GM23338 (cell line): ENCODE results near the gene ADAM15. TPM values are rescaled to one million over a fixed set of nuclear protein-coding genes. Genes with fewer than 3 reads are reported as not detected.

Experiments used
- ATAC-seq: fragments of 200-7000 bp; cut with Tn5 transposase; 3 replicates; pipeline ENCODE4 v1.9.1; 2020
- DNase-seq: peaks from one replicate; pipeline ENCODE4 v3.0.0-alpha.2; 2015; ENCODE audit warnings: low spot score
- H2AFZ ChIP-seq: fragments of 200-600 bp; sonication (generic); 2 replicates; pipeline ENCODE4 v1.8.0; 2016; ENCODE audit warnings: antibody characterized with exemption, mild to moderate bottlenecking, moderate library complexity
- H3F3A ChIP-seq: fragments of 200-600 bp; sonication (generic); replicated peaks from 2 replicates; pipeline ENCODE4 v1.8.0; 2017; ENCODE audit warnings: antibody characterized with exemption, mixed run types, low read depth
- H3K27ac ChIP-seq: fragments of 200-600 bp; sonication (generic); 2 replicates; pipeline ENCODE4 v1.6.1; 2016; ENCODE audit warnings: low read depth
- H3K27me3 ChIP-seq: fragments of 200-600 bp; sonication (generic); 2 replicates; pipeline ENCODE4 v1.8.0; 2016; ENCODE audit warnings: mild to moderate bottlenecking, mixed run types, moderate library complexity; ENCODE audit not compliant: insufficient read depth
- H3K36me3 ChIP-seq: fragments of 200-600 bp; sonication (generic); 2 replicates; pipeline ENCODE4 v1.8.0; 2016; ENCODE audit warnings: mild to moderate bottlenecking; ENCODE audit not compliant: insufficient read depth
- H3K4me1 ChIP-seq: fragments of 200-600 bp; sonication (generic); 2 replicates; pipeline ENCODE4 v1.8.0; 2016; ENCODE audit warnings: mild to moderate bottlenecking, moderate library complexity; ENCODE audit not compliant: insufficient read depth
- H3K4me2 ChIP-seq: fragments of 200-600 bp; sonication (generic); 2 replicates; pipeline ENCODE4 v1.7.1; 2017; ENCODE audit warnings: mixed run types
- H3K4me3 ChIP-seq: fragments of 200-600 bp; sonication (generic); 2 replicates; pipeline ENCODE4 v1.6.1; 2016; ENCODE audit warnings: mixed run types
- H3K79me2 ChIP-seq: fragments of 200-600 bp; sonication (generic); replicated peaks from 2 replicates; pipeline ENCODE4 v1.8.0; 2017; ENCODE audit warnings: mild to moderate bottlenecking; ENCODE audit not compliant: insufficient read depth
- H3K9me2 ChIP-seq: fragments of 200-600 bp; sonication (generic); 2 replicates; pipeline ENCODE4 v1.8.0; 2017; ENCODE audit not compliant: insufficient read depth
- H4K20me1 ChIP-seq: fragments of 200-600 bp; sonication (generic); replicated peaks from 2 replicates; pipeline ENCODE4 v1.8.0; 2017; ENCODE audit warnings: mild to moderate bottlenecking; ENCODE audit not compliant: insufficient read depth
- H3K27ac Mint-ChIP-seq: 2 replicates; pipeline ENCODE4 v1.8.0; 2020; ENCODE audit warnings: inconsistent platforms, mild to moderate bottlenecking, moderate library complexity, mixed read lengths
- H3K27me3 Mint-ChIP-seq: 3 replicates; pipeline ENCODE4 v1.8.0; 2022; ENCODE audit warnings: low read depth, mild to moderate bottlenecking, moderate library complexity, mixed read lengths, inconsistent platforms; ENCODE audit not compliant: insufficient read depth, poor library complexity
- H3K36me3 Mint-ChIP-seq: 3 replicates; pipeline ENCODE4 v1.8.0; 2021; ENCODE audit warnings: low read depth, mild to moderate bottlenecking, inconsistent platforms, moderate library complexity, mixed read lengths
- H3K4me1 Mint-ChIP-seq: 3 replicates; pipeline ENCODE4 v1.8.0; 2020; ENCODE audit warnings: mild to moderate bottlenecking, inconsistent platforms, mixed read lengths
- H3K4me3 Mint-ChIP-seq: 3 replicates; pipeline ENCODE4 v1.8.0; 2021; ENCODE audit warnings: moderate library complexity, mild to moderate bottlenecking, inconsistent platforms, mixed read lengths
- H3K9me3 Mint-ChIP-seq: 3 replicates; pipeline ENCODE4 v1.8.0; 2020; ENCODE audit warnings: moderate library complexity, mild to moderate bottlenecking, inconsistent platforms, mixed read lengths
- CREB1 ChIP-seq: fragments of 250-450 bp; sonication (Bioruptor Pico); IDR thresholded peaks from 2 replicates; pipeline ENCODE4 v1.5.0; 2020; ENCODE audit warnings: low read depth, mild to moderate bottlenecking, moderate library complexity
- EZH2 ChIP-seq: fragments of 200-600 bp; sonication (generic); IDR thresholded peaks from one replicate; pipeline ENCODE4 v1.8.0; 2017; ENCODE audit warnings: antibody characterized with exemption, mild to moderate bottlenecking, low read depth; ENCODE audit not compliant: unreplicated experiment
- EZH2phosphoT487 ChIP-seq: fragments of 200-600 bp; sonication (generic); IDR thresholded peaks from one replicate; pipeline ENCODE4 v1.8.1; 2018; ENCODE audit warnings: antibody characterized with exemption; ENCODE audit not compliant: unreplicated experiment
- NANOG ChIP-seq: IDR thresholded peaks from 2 replicates; pipeline ENCODE4 v1.6.1; 2016; ENCODE audit warnings: antibody characterized with exemption, borderline replicate concordance
- POLR2AphosphoS5 ChIP-seq: IDR thresholded peaks from 2 replicates; pipeline ENCODE4 v1.6.1; 2016; ENCODE audit warnings: antibody characterized with exemption, low read depth
- ZNF462 ChIP-seq: fragments of 250-450 bp; sonication (Bioruptor Pico); IDR thresholded peaks from 2 replicates; pipeline ENCODE4 v1.5.0; 2020; ENCODE audit warnings: mild to moderate bottlenecking, moderate library complexity
- polyA plus RNA-seq: library from polyadenylated mRNA; unstranded; fragments of >200 nt; fragmentation: Nextera tagmentation; extraction: Ambion mirVana; gene quantifications from 2 replicates; pipeline ENCODE4 v1.2.1, GENCODE V29; 2016
- total RNA-seq: library from RNA; depleted of rRNA; stranded (reverse); fragments of >200 nt; shearing (Covaris generic); gene quantifications from 2 replicates; pipeline ENCODE4 v1.2.3, GENCODE V29; 2014

ADAM15 gene
- total and polyA plus RNA-seq, 2 experiments from 2014 or later = 24.2 to 31.1 TPM

- Histone ChIP-seq H2AFZ (no peak overlapping the region), H3K36me3 (no peaks in the 10 kb centered on the region), H4K20me1 (peaks cover 18% of the 10 kb centered on the region), H3K9me2 (no peaks in the 10 kb centered on the region), H3K79me2 (peaks cover 8% of the 10 kb centered on the region), H3K4me3 (peak overlapping the region; percentile 66), H3K27ac (no peak overlapping the region), H3K4me2 (peak overlapping the region; percentile 100), H3K4me1 (peaks cover 26% of the 10 kb centered on the region), H3F3A (peaks cover 23% of the 10 kb centered on the region), H3K27me3 (peaks cover 25% of the 10 kb centered on the region)
- peak overlapping the region; percentile 71; the same call in 2 of the 3 replicates for H3K4me3 Mint-ChIP-seq
- H3K27me3 Mint-ChIP-seq = peaks cover 23% of the 10 kb centered on the region
- H3K4me1 Mint-ChIP-seq = peaks cover 46% of the 10 kb centered on the region
- DNase-seq = peak; percentile 76
- H3K27ac Mint-ChIP-seq = no peak overlapping the region
- H3K9me3 Mint-ChIP-seq = no peaks in the 10 kb centered on the region
- no peak for TF ChIP-seq NANOG
- TF ChIP-seq POLR2AphosphoS5 = peak; percentile 32; the same call in 1 of the 2 replicates
- TF ChIP-seq EZH2phosphoT487 = no peak
- TF ChIP-seq ZNF462 (CRISPR knock-in tag) = no peak
- peak; percentile 10 for ATAC-seq
- H3K36me3 Mint-ChIP-seq = peaks cover 26% of the 10 kb centered on the region
Measured at GRCh38 chr1:155069551-155070157, 18.5 kb downstream of the ADAM15 start.

DNA sequence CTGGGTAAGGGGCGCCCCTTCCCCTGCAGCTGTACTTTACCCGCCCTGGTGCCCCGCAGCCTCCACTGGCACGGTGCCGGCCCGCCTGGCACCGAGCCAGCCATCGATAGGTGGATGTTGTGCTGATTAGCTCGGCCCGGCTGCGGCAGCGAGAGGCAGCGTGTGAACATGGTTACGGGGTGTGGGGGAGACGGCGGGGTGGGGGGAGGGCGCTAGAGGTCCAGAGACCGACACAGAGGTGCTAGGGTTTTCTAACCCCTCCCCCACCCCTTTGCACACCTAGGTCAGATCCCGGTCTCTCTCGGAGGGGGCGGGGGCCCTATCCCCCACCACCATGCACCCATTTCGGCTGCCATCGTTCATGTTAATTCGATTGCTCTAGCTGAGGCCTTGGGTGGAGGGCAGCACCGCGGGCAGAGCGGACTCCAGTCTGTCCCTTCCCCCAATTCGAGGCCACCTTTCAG is 19.1 kb downstream of the ADAM15 start:
- Histone ChIP-seq H3K36me3 (no peaks in the 10 kb centered on the region), H3F3A (peaks cover 19% of the 10 kb centered on the region), H3K4me2 (peak overlapping the region; percentile 100), H3K79me2 (peaks cover 2% of the 10 kb centered on the region; the same call in 1 of the 2 replicates), H2AFZ (no peak overlapping the region), H4K20me1 (peaks cover 12% of the 10 kb centered on the region), H3K27ac (no peak overlapping the region), H3K27me3 (peaks cover 30% of the 10 kb centered on the region), H3K4me3 (peak overlapping the region; percentile 66), H3K4me1 (peaks cover 21% of the 10 kb centered on the region), H3K9me2 (no peaks in the 10 kb centered on the region)
- no peak for TF ChIP-seq EZH2
- no peak for TF ChIP-seq CREB1 (CRISPR knock-in tag)
- no peak overlapping the region for H3K27ac Mint-ChIP-seq
- DNase-seq = peak; percentile 38
- H3K9me3 Mint-ChIP-seq = no peaks in the 10 kb centered on the region
- peak overlapping the region; percentile 71 for H3K4me3 Mint-ChIP-seq
- H3K36me3 Mint-ChIP-seq = peaks cover 26% of the 10 kb centered on the region
- peaks cover 41% of the 10 kb centered on the region for H3K4me1 Mint-ChIP-seq
- peaks cover 23% of the 10 kb centered on the region for H3K27me3 Mint-ChIP-seq
- peak; percentile 3 for ATAC-seq
